ENCODE measurements around the gene MORN1.

- TF ChIP-seq CTCF (IDR thresholded peaks at IDR 0.05; ENCODE audit: poor library complexity, severe bottlenecking) (no peak), EZH2 (IDR thresholded peaks at IDR 0.05; ENCODE audit: borderline replicate concordance, insufficient read depth, low read length, poor library complexity, severe bottlenecking) (no peak), EP300 (conservative IDR thresholded peaks at IDR 0.05; ENCODE audit: poor library complexity, severe bottlenecking) (no peak), RAD21 (conservative IDR thresholded peaks at IDR 0.05) (no peak)
Observed at GRCh38 chr1:2314273-2314802, 77.0 kb downstream of the MORN1 start.

Data from neural cell (in vitro differentiated cells).